Body of pancreas (tissue), 4 donors: ENCODE results near the gene RFC2.

ENCODE experiments used
- CTCF ChIP-seq, 7 experiments: fragments of 450-650 bp in 4 of 7; fragments of 200-600 bp in 3 of 7; sonication (generic) in 3 of 7; IDR thresholded peaks; one replicate each; pipeline ENCODE4 v1.5.1; 2016 to 2019; ENCODE audit warnings: antibody characterized with exemption in 7 of 7
- POLR2A ChIP-seq, 3 donors: fragments of 450-650 bp; IDR thresholded peaks; one replicate each; pipeline ENCODE4 v1.6.1; 2016; ENCODE audit warnings: antibody characterized with exemption in 3 of 3, mild to moderate bottlenecking in 2 of 3

- TF ChIP-seq POLR2A (IDR thresholded peaks at IDR 0.05) = no peak
- TF ChIP-seq CTCF (IDR thresholded peaks at IDR 0.05) = peak in 1 of 7 experiments; percentile 4
Observed at GRCh38 chr7:74290981-74291441, 36.8 kb upstream of the RFC2 start.
